Measurements from ENCODE around the gene TRH. TPM values are rescaled to one million over a fixed set of nuclear protein-coding genes. Genes with fewer than 3 reads are reported as not detected.

The TRH gene
- total and polyA plus RNA-seq, 9 of the 15 experiments (the other 6 are each of a cell fraction or from before 2014, with no cell fraction given): not detected

DNA sequence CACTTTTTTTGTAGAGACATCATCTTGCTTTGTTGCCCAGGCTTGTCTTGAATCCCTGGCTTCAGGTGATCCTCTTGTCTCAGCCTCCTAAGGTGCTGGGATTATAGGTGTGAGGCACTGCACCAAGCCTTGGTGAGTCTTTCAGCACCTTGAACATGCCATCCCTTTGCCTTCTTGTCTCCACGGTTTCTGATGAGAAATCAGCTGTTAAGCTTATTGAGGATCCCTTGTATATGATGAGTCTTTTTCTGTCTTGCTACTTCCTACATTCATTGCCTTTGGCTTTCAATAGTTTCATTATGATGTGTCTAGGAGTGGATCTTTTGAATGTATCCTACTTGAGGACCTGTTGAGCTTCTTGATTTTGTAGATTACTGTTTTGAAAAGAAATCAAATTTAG is 45.1 kb upstream of the TRH start:
- Histone ChIP-seq H3K79me2 (ENCODE audit: control insufficient read depth, insufficient read depth, low read length) (no peaks in the 10 kb centered on the region), H3K9me1 (ENCODE audit: control insufficient read depth, insufficient read depth, low read length) (no peaks in the 10 kb centered on the region), H3K4me3 (no peak overlapping the region), H3K4me1 (replicated peaks in 1 of 2; ENCODE audit: control insufficient read depth in 2 of 2, insufficient read depth in 2 of 2, low read length in 2 of 2) (peaks cover 4 to 7% of the 10 kb centered on the region in 2 experiments; a peak in 3 of 5 replicates), H3K4me2 (ENCODE audit: insufficient read depth, low read length) (no peak overlapping the region), H3K27ac (ENCODE audit: extremely low read depth, low read depth, low read length) (no peak overlapping the region), H3K36me3 (ENCODE audit: control insufficient read depth, insufficient read depth, low read length) (no peaks in the 10 kb centered on the region), H3K27me3 (ENCODE audit: control insufficient read depth in 2 of 2, insufficient read depth in 2 of 2, low read length in 2 of 2) (peaks cover 0 to 5% of the 10 kb centered on the region in 2 experiments; a peak in 1 of 5 replicates), H4K20me1 (replicated peaks; ENCODE audit: control insufficient read depth, insufficient read depth, low read length) (no peaks in the 10 kb centered on the region), H3K9me3 (replicated peaks; ENCODE audit: control insufficient read depth, insufficient read depth, low read depth, low read length) (no peaks in the 10 kb centered on the region; the same call in 1 of the 2 replicates), H2AFZ (ENCODE audit: low read depth, low read length) (no peak overlapping the region), H3K9ac (ENCODE audit: insufficient read depth in 1 of 2, low read depth in 2 of 2, low read length in 2 of 2) (no peak overlapping the region)
- WGBS (ENCODE audit: insufficient coverage, low coverage, missing lambda C conversion rate): 0% methylated on average over 1 of the region's 1 CpG
- CTCF ChIA-PET (ENCODE audit: low intra/inter-chr PET ratio): no interaction called here
- DNase-seq (ENCODE audit: extremely low read depth in 1 of 4, low spot score in 3 of 4): no peak
- ATAC-seq: no peak
- in situ Hi-C loops (cut with MboI): no loop called here
- BruUV-seq (replicated peaks): no TSS peak
- TF ChIP-seq RBBP5 (IDR thresholded peaks at IDR 0.05; ENCODE audit: borderline replicate concordance, insufficient read depth, low read length, poor library complexity, severe bottlenecking): no peak
- TF ChIP-seq, protein P1, sequence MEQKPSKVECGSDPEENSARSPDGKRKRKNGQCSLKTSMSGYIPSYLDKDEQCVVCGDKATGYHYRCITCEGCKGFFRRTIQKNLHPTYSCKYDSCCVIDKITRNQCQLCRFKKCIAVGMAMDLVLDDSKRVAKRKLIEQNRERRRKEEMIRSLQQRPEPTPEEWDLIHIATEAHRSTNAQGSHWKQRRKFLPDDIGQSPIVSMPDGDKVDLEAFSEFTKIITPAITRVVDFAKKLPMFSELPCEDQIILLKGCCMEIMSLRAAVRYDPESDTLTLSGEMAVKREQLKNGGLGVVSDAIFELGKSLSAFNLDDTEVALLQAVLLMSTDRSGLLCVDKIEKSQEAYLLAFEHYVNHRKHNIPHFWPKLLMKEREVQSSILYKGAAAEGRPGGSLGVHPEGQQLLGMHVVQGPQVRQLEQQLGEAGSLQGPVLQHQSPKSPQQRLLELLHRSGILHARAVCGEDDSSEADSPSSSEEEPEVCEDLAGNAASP (IDR thresholded peaks at IDR 0.05): no peak
- no peak for TF ChIP-seq ZNF77 (CRISPR knock-in tag; IDR thresholded peaks at IDR 0.05)
- TF ChIP-seq POLR2AphosphoS2 (IDR thresholded peaks at IDR 0.05; ENCODE audit: low read length): no peak
- no peak for TF ChIP-seq YBX1 (IDR thresholded peaks at IDR 0.05)
- TF ChIP-seq TAF15 (IDR thresholded peaks at IDR 0.05; ENCODE audit: low read depth, low read length): no peak
- TF ChIP-seq, protein P2, sequence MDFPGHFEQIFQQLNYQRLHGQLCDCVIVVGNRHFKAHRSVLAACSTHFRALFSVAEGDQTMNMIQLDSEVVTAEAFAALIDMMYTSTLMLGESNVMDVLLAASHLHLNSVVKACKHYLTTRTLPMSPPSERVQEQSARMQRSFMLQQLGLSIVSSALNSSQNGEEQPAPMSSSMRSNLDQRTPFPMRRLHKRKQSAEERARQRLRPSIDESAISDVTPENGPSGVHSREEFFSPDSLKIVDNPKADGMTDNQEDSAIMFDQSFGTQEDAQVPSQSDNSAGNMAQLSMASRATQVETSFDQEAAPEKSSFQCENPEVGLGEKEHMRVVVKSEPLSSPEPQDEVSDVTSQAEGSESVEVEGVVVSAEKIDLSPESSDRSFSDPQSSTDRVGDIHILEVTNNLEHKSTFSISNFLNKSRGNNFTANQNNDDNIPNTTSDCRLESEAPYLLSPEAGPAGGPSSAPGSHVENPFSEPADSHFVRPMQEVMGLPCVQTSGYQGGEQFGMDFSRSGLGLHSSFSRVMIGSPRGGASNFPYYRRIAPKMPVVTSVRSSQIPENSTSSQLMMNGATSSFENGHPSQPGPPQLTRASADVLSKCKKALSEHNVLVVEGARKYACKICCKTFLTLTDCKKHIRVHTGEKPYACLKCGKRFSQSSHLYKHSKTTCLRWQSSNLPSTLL (IDR thresholded peaks at IDR 0.05): no peak
- no peak for TF ChIP-seq ZNF408 (CRISPR knock-in tag; IDR thresholded peaks at IDR 0.05; ENCODE audit: low read depth)
- 0 out of 4 replicates have a peak, but pooled peaks of 1 of the 2 experiments have one; percentile 29 for TF ChIP-seq TRIM24 (IDR thresholded peaks at IDR 0.05)
- peak in 1 of 2 experiments; percentile 74; a peak in 2 of 3 replicates for TF ChIP-seq CBX3 (IDR thresholded peaks at IDR 0.05; ENCODE audit: borderline replicate concordance in 1 of 2, low read length in 2 of 2)
- no peak for TF ChIP-seq RAD21 (CRISPR knock-in tag; conservative IDR thresholded peaks at IDR 0.05 in 1 of 2, IDR thresholded peaks at IDR 0.05 in 1 of 2)
- TF ChIP-seq TRIM28 (IDR thresholded peaks at IDR 0.05): peak; percentile 81
- TF ChIP-seq ESRRA (IDR thresholded peaks at IDR 0.05; ENCODE audit: borderline replicate concordance, low read depth): no peak
- no peak for TF ChIP-seq RFX7 (CRISPR knock-in tag; IDR thresholded peaks at IDR 0.05)
- TF ChIP-seq, protein P3, sequence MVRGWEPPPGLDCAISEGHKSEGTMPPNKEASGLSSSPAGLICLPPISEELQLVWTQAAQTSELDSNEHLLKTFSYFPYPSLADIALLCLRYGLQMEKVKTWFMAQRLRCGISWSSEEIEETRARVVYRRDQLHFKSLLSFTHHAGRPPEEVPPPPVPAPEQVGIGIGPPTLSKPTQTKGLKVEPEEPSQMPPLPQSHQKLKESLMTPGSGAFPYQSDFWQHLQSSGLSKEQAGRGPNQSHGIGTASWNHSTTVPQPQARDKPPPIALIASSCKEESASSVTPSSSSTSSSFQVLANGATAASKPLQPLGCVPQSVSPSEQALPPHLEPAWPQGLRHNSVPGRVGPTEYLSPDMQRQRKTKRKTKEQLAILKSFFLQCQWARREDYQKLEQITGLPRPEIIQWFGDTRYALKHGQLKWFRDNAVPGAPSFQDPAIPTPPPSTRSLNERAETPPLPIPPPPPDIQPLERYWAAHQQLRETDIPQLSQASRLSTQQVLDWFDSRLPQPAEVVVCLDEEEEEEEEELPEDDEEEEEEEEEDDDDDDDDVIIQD (CRISPR knock-in tag; IDR thresholded peaks at IDR 0.05): no peak
- no peak for TF ChIP-seq SIN3A (IDR thresholded peaks at IDR 0.05; ENCODE audit: borderline replicate concordance in 2 of 2, control insufficient read depth in 1 of 2, low read depth in 2 of 2, low read length in 2 of 2)
- TF ChIP-seq CBX5 (IDR thresholded peaks at IDR 0.05; ENCODE audit: borderline replicate concordance, low read depth): peak; percentile 74; the same call in 1 of the 2 replicates
- TF ChIP-seq SAFB2 (IDR thresholded peaks at IDR 0.05; ENCODE audit: borderline replicate concordance, low read depth, low read length, severe bottlenecking): no peak
- no peak for TF ChIP-seq BRD9 (IDR thresholded peaks at IDR 0.05; ENCODE audit: low read depth, partially characterized antibody)
- intact Hi-C loops (cut with micrococcal nuclease): no loop called here
- FAIRE-seq: no peak
- POLR2A ChIA-PET: interaction anchor here (0.7 kb wide), 1 partner anchor 50 kb away, joined by 3 read pairs; no protein-coding TSS in a partner anchor

Measured in K562 (cell line).